ENCODE results near the gene EDDM3A. TPM values are rescaled to one million over a fixed set of nuclear protein-coding genes. Genes with fewer than 3 reads are reported as not detected.

The EDDM3A gene
- total RNA-seq, 2 experiments from 2014 or later, result not detected

DNA sequence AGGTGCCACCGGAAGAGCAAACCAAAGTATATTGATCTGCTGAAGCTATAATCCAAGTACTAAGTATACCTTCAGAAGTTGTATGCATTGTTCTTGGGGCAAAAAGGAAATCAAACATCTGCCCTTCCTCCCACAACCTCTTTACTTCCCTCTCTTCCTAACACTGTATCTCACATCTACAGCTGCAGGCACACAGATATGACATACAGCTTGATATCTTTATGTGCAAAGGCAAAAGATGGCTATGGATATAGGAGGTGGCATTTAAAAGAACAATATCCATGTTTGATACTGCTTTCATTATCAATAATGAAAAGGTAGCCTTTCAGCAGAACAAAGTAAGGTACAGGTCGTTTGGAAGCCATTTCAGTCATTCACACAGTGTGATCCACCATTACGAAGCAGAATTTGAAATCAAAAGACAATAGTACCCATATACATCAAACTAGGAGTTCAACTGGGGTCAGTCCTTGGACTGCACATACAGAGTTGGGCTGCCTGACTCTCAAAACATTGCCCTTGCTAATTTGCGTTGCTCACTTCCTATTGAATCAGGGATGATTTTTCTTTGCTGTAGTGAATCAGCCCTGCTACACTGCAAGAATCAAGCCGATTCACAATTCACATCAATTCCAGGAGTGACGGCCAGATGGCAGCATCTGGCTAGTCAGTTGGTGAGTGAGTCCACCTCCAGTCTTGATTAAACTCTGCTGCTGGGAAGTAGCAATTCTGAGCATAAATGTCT lies 48.2 kb upstream of the EDDM3A start:
- no peak for TF ChIP-seq EZH2phosphoT487 (IDR thresholded peaks at IDR 0.05; ENCODE audit: borderline replicate concordance, low read depth, low read length)
- TF ChIP-seq, protein P1, sequence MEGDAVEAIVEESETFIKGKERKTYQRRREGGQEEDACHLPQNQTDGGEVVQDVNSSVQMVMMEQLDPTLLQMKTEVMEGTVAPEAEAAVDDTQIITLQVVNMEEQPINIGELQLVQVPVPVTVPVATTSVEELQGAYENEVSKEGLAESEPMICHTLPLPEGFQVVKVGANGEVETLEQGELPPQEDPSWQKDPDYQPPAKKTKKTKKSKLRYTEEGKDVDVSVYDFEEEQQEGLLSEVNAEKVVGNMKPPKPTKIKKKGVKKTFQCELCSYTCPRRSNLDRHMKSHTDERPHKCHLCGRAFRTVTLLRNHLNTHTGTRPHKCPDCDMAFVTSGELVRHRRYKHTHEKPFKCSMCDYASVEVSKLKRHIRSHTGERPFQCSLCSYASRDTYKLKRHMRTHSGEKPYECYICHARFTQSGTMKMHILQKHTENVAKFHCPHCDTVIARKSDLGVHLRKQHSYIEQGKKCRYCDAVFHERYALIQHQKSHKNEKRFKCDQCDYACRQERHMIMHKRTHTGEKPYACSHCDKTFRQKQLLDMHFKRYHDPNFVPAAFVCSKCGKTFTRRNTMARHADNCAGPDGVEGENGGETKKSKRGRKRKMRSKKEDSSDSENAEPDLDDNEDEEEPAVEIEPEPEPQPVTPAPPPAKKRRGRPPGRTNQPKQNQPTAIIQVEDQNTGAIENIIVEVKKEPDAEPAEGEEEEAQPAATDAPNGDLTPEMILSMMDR (conservative IDR thresholded peaks at IDR 0.05; ENCODE audit: low read length), result peak; percentile 91
- no TSS peak for BruUV-seq (replicated peaks)
- H3K9me2 ChIP-seq (ENCODE audit: insufficient read depth, low read length), result no peaks in the 10 kb centered on the region
- peak overlapping the region; percentile 79 for H2AFZ ChIP-seq (ENCODE audit: low read length)
- no peaks in the 10 kb centered on the region for H3K9me3 ChIP-seq (ENCODE audit: low read length)
- H3K36me3 ChIP-seq (ENCODE audit: insufficient read depth, low read length), result no peaks in the 10 kb centered on the region
- ChIA-PET POLR2A (interaction anchor here (0.5 to 0.6 kb wide), 2 partner anchors 180 to 200 kb away, joined by 3 to 4 read pairs; no protein-coding TSS in a partner anchor), CTCF (ENCODE audit: unreplicated experiment) (interaction anchor here (1.3 kb wide), 1 partner anchor 273 kb away, joined by 3 read pairs; no protein-coding TSS in a partner anchor)
- peak overlapping the region; percentile 27; the same call in 1 of the 2 replicates for H3K4me2 ChIP-seq (ENCODE audit: low read length)
- H3K4me1 ChIP-seq (ENCODE audit: insufficient read depth, low read length, poor library complexity, severe bottlenecking), result no peaks in the 10 kb centered on the region
- peak overlapping the region; percentile 4 for H3K4me3 ChIP-seq (ENCODE audit: low read depth, low read length, poor library complexity, severe bottlenecking)
- DNase-seq (ENCODE audit: low spot score), result peak; percentile 75
- intact Hi-C loops (cut with micrococcal nuclease; ENCODE audit: unreplicated experiment), result loop anchor here (1.0 to 5.0 kb wide), 3 partner anchors 158 to 274 kb away; no protein-coding TSS in a partner anchor
- no peaks in the 10 kb centered on the region for H3K79me2 ChIP-seq (ENCODE audit: insufficient read depth, low read depth, low read length)
- H3K27ac ChIP-seq (ENCODE audit: low read depth, low read length, poor library complexity, severe bottlenecking), result no peak overlapping the region
- no peaks in the 10 kb centered on the region for H4K20me1 ChIP-seq (ENCODE audit: insufficient read depth, low read length)

GRCh38 chr14:20698018-20698329 lies 47.7 kb upstream of the EDDM3A start:
- no peak overlapping the region for H3K4me2 ChIP-seq (ENCODE audit: low read length)
- no peaks in the 10 kb centered on the region for H3K36me3 ChIP-seq (ENCODE audit: insufficient read depth, low read length)
- H3K9me3 ChIP-seq (ENCODE audit: low read length), result no peaks in the 10 kb centered on the region
- ChIA-PET POLR2A (no interaction called here), CTCF (ENCODE audit: unreplicated experiment) (interaction anchor here (1.3 kb wide), 1 partner anchor 273 kb away, joined by 3 read pairs; no protein-coding TSS in a partner anchor)
- TF ChIP-seq EZH2phosphoT487 (IDR thresholded peaks at IDR 0.05; ENCODE audit: borderline replicate concordance, low read depth, low read length), result no peak
- TF ChIP-seq, protein P1 (conservative IDR thresholded peaks at IDR 0.05; ENCODE audit: low read length), result peak; percentile 45; the same call in 1 of the 2 replicates
- H3K79me2 ChIP-seq (ENCODE audit: insufficient read depth, low read depth, low read length), result no peaks in the 10 kb centered on the region
- H3K4me1 ChIP-seq (ENCODE audit: insufficient read depth, low read length, poor library complexity, severe bottlenecking), result no peaks in the 10 kb centered on the region
- no TSS peak for BruUV-seq (replicated peaks)
- no peaks in the 10 kb centered on the region for H3K9me2 ChIP-seq (ENCODE audit: insufficient read depth, low read length)
- no peak overlapping the region for H3K27ac ChIP-seq (ENCODE audit: low read depth, low read length, poor library complexity, severe bottlenecking)
- H3K4me3 ChIP-seq (ENCODE audit: low read depth, low read length, poor library complexity, severe bottlenecking), result no peak overlapping the region
- H4K20me1 ChIP-seq (ENCODE audit: insufficient read depth, low read length), result no peaks in the 10 kb centered on the region
- no peak overlapping the region for H2AFZ ChIP-seq (ENCODE audit: low read length)
- DNase-seq (ENCODE audit: low spot score), result no peak
- intact Hi-C loops (cut with micrococcal nuclease; ENCODE audit: unreplicated experiment), result loop anchor here (5.0 kb wide), 1 partner anchor 174 kb away; no protein-coding TSS in a partner anchor

DNA sequence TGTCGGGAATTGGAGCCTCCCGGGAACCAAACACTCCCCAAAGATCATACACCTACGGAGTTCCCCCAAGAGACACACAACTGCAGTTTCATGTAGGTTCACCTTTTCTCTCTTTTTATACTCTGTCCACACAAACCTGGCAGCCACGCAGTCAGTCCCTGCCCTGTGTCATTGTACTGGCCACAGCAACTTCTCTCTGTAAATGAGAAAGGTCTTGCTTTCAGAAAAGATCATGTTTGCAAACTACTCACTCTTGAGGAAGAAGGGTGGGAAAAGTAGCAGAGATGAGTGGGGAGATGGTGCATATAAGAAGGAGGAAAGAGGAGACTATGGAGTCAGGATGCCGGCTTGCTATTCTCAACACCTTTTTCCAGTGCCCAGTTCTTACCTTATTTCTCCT lies 46.8 kb upstream of the EDDM3A start:
- Histone ChIP-seq H4K20me1 (ENCODE audit: insufficient read depth, low read length) (no peaks in the 10 kb centered on the region), H3K27ac (ENCODE audit: low read depth, low read length, poor library complexity, severe bottlenecking) (no peak overlapping the region), H3K79me2 (ENCODE audit: insufficient read depth, low read depth, low read length) (no peaks in the 10 kb centered on the region), H3K9me3 (ENCODE audit: low read length) (no peaks in the 10 kb centered on the region), H3K4me2 (ENCODE audit: low read length) (no peak overlapping the region), H3K4me1 (ENCODE audit: insufficient read depth, low read length, poor library complexity, severe bottlenecking) (no peaks in the 10 kb centered on the region), H3K36me3 (ENCODE audit: insufficient read depth, low read length) (no peaks in the 10 kb centered on the region), H3K9me2 (ENCODE audit: insufficient read depth, low read length) (no peaks in the 10 kb centered on the region), H2AFZ (ENCODE audit: low read length) (no peak overlapping the region), H3K4me3 (ENCODE audit: low read depth, low read length, poor library complexity, severe bottlenecking) (no peak overlapping the region)
- CTCF ChIA-PET (ENCODE audit: unreplicated experiment), result interaction anchor here (1.3 kb wide), 1 partner anchor 272 kb away, joined by 3 read pairs; no protein-coding TSS in a partner anchor
- intact Hi-C loops (cut with micrococcal nuclease; ENCODE audit: unreplicated experiment), result loop anchor here (5.0 kb wide), 1 partner anchor 173 kb away; no protein-coding TSS in a partner anchor
- no TSS peak for BruUV-seq (replicated peaks)
- TF ChIP-seq, protein P1 (conservative IDR thresholded peaks at IDR 0.05; ENCODE audit: low read length), result no peak
- no peak for TF ChIP-seq EZH2phosphoT487 (IDR thresholded peaks at IDR 0.05; ENCODE audit: borderline replicate concordance, low read depth, low read length)
- DNase-seq (ENCODE audit: low spot score), result no peak
- POLR2A ChIA-PET, result no interaction called here

Measured in OCI-LY7 (cell line).